Epithelial cell of proximal tubule (primary cell): Measurements from ENCODE around the gene NFIC. TPM values are rescaled to one million over a fixed set of nuclear protein-coding genes. Genes with fewer than 3 reads are reported as not detected.

ENCODE experiments used
- DNase-seq: peaks from one replicate; pipeline ENCODE4 v3.0.0-alpha.2; 2011; ENCODE audit warnings: low read depth
- H3K4me3 ChIP-seq: 2 replicates; pipeline ENCODE4 v1.5.1; 2011; ENCODE audit warnings: low read depth, mild to moderate bottlenecking, low read length
- CTCF ChIP-seq: conservative IDR thresholded peaks from 2 replicates; pipeline ENCODE4 v1.5.1; 2012; ENCODE audit warnings: low read depth, mild to moderate bottlenecking, low read length
- total RNA-seq: library from RNA; depleted of rRNA; stranded (reverse); fragments of >200 nt; gene quantifications from 2 replicates; pipeline ENCODE4 v1.2.3, GENCODE V29; 2015

Gene NFIC
- total RNA-seq, 1 donor from 2014 or later = 16.8 TPM

GRCh38 chr19:3378352-3379150 lies 12.2 kb downstream of the NFIC start:
- H3K4me3 ChIP-seq = no peak overlapping the region
- TF ChIP-seq CTCF = no peak
- no peak for DNase-seq

GRCh38 chr19:3380829-3381228 lies 14.4 kb downstream of the NFIC start:
- DNase-seq = no peak
- no peak overlapping the region for H3K4me3 ChIP-seq
- TF ChIP-seq CTCF = no peak

- no peak overlapping the region for H3K4me3 ChIP-seq
- no peak for DNase-seq
- no peak for TF ChIP-seq CTCF
Measured at GRCh38 chr19:3381701-3382372, 15.5 kb downstream of the NFIC start.

GRCh38 chr19:3382460-3383100 lies 16.2 kb downstream of the NFIC start:
- no peak for TF ChIP-seq CTCF

GRCh38 chr19:3383121-3383722 lies 16.8 kb downstream of the NFIC start:
- TF ChIP-seq CTCF = no peak
- no peak overlapping the region for H3K4me3 ChIP-seq
- no peak for DNase-seq

More at GRCh38 chr19:3382460-3383100, 16.2 kb downstream of the NFIC start:
- no peak overlapping the region for H3K4me3 ChIP-seq
- no peak for DNase-seq

GRCh38 chr19:3386447-3387234 lies 20.3 kb downstream of the NFIC start:
- H3K4me3 ChIP-seq = no peak overlapping the region
- DNase-seq = no peak
- TF ChIP-seq CTCF = no peak
